Breast epithelium (tissue), 4 donors: ENCODE data around the gene TMEM18. TPM values are rescaled to one million over a fixed set of nuclear protein-coding genes. Genes with fewer than 3 reads are reported as not detected.
"Not testable (repeated sequence)": the region's sequence is repeated elsewhere in the genome, so short reads cannot be mapped to it uniquely, and the experiment has no call there.

Experiments
- DNase-seq, 2 donors: peaks; one replicate each; pipeline ENCODE4 v3.0.0-alpha.2; 2019; ENCODE audit warnings: low spot score in 2 of 2
- H3K27ac ChIP-seq, 2 donors: fragments of 200-600 bp; sonication (generic) in 1 of 2; one replicate each; pipeline ENCODE4 v1.5.1; 2016 to 2019; ENCODE audit warnings: mild to moderate bottlenecking in 1 of 2
- H3K27me3 ChIP-seq, 2 donors: fragments of 200-600 bp; sonication (generic) in 1 of 2; one replicate each; pipeline versions ENCODE4 v1.5.1 to v1.6.0; 2017 to 2019; ENCODE audit warnings: control low read depth in 1 of 2, mild to moderate bottlenecking in 1 of 2
- H3K36me3 ChIP-seq: fragments of 200-600 bp; one replicate; pipeline ENCODE4 v1.5.1; 2019
- H3K4me1 ChIP-seq, 2 donors: fragments of 200-600 bp; sonication (generic); one replicate each; pipeline ENCODE4 v1.5.1; 2016 to 2019; ENCODE audit warnings: control low read depth in 1 of 2
- H3K4me3 ChIP-seq, 3 donors: fragments of 200-600 bp; sonication (generic); 1 replicate in 2 of 3; 2 replicates in 1 of 3; pipeline ENCODE4 v1.5.1; 2016 to 2019; ENCODE audit warnings: mild to moderate bottlenecking in 3 of 3, moderate library complexity in 2 of 3
- H3K9me3 ChIP-seq, 2 donors: fragments of 200-600 bp; sonication (generic) in 1 of 2; one replicate each; pipeline ENCODE4 v1.5.1; 2016 to 2019; ENCODE audit warnings: control low read depth in 1 of 2
- CTCF ChIP-seq, 3 donors: fragments of 450-650 bp; IDR thresholded peaks; one replicate each; pipeline ENCODE4 v1.5.1; 2016 to 2017; ENCODE audit warnings: antibody characterized with exemption in 3 of 3, mild to moderate bottlenecking in 3 of 3, moderate library complexity in 3 of 3
- POLR2A ChIP-seq: fragments of 450-650 bp; IDR thresholded peaks from one replicate; pipeline ENCODE4 v1.6.1; 2016; ENCODE audit warnings: antibody characterized with exemption, mild to moderate bottlenecking, moderate library complexity
- POLR2AphosphoS5 ChIP-seq, 3 donors: sonication (generic); formaldehyde crosslinking; IDR thresholded peaks; one replicate each; pipeline ENCODE4 v1.6.1; 2017; ENCODE audit warnings: antibody characterized with exemption in 3 of 3
- intact Hi-C: fragments of 100-400 bp; cut with DNase I; formaldehyde crosslinking; loops from one replicate; pipeline ENCODE4 v1.15.1; 2023; ENCODE audit warnings: low total_unique reads
- total RNA-seq, 3 donors: library from RNA; depleted of rRNA; stranded (reverse); fragments of >200 nt; gene quantifications; one replicate each; pipeline ENCODE4 v1.1.0, GENCODE V29; 2016

Gene TMEM18
- total RNA-seq, 3 donors from 2014 or later: 17.7 to 34.6 (median 27.4) TPM

- no peak for DNase-seq
- Histone ChIP-seq H3K27ac (no peak overlapping the region), H3K4me1 (no peaks in the 10 kb centered on the region), H3K9me3 (no peaks in the 10 kb centered on the region), H3K4me3 (no peak overlapping the region), H3K36me3 (no peaks in the 10 kb centered on the region), H3K27me3 (no peaks in the 10 kb centered on the region)
- no peak for TF ChIP-seq CTCF (IDR thresholded peaks at IDR 0.05)
- no peak for TF ChIP-seq POLR2AphosphoS5 (IDR thresholded peaks at IDR 0.05)
- no peak for TF ChIP-seq POLR2A
- intact Hi-C loops: no loop called here
Observed at GRCh38 chr2:705971-706511, 28.8 kb upstream of the TMEM18 start.

- H3K9me3 ChIP-seq, H3K36me3 ChIP-seq, H3K27ac ChIP-seq, DNase-seq, H3K27me3 ChIP-seq, intact Hi-C loops, H3K4me1 ChIP-seq, H3K4me3 ChIP-seq: not testable (repeated sequence)
Observed at GRCh38 chr2:702765-703164, 25.6 kb upstream of the TMEM18 start.

- DNase-seq: no peak
- H3K4me3 ChIP-seq: no peak overlapping the region
- H3K9me3 ChIP-seq: no peaks in the 10 kb centered on the region
- no peaks in the 10 kb centered on the region for H3K27me3 ChIP-seq
- no peak overlapping the region for H3K27ac ChIP-seq
- H3K36me3 ChIP-seq: no peaks in the 10 kb centered on the region
- TF ChIP-seq POLR2AphosphoS5 (IDR thresholded peaks at IDR 0.05) (no peak), POLR2A (no peak), CTCF (IDR thresholded peaks at IDR 0.05) (no peak)
- no peaks in the 10 kb centered on the region for H3K4me1 ChIP-seq
- intact Hi-C loops: no loop called here
Observed at GRCh38 chr2:696999-697627, 19.9 kb upstream of the TMEM18 start.

- Histone ChIP-seq H3K36me3 (no peaks in the 10 kb centered on the region), H3K4me1 (no peaks in the 10 kb centered on the region), H3K9me3 (no peaks in the 10 kb centered on the region), H3K4me3 (no peak overlapping the region), H3K27ac (no peak overlapping the region), H3K27me3 (no peaks in the 10 kb centered on the region)
- TF ChIP-seq CTCF (IDR thresholded peaks at IDR 0.05) (no peak), POLR2A (no peak), POLR2AphosphoS5 (IDR thresholded peaks at IDR 0.05) (no peak)
- intact Hi-C loops: no loop called here
- no peak for DNase-seq
Observed at GRCh38 chr2:696463-696862, 19.3 kb upstream of the TMEM18 start.

- no peaks in the 10 kb centered on the region for H3K9me3 ChIP-seq
- TF ChIP-seq POLR2AphosphoS5 (IDR thresholded peaks at IDR 0.05) (no peak), POLR2A (no peak), CTCF (IDR thresholded peaks at IDR 0.05) (no peak)
- no peaks in the 10 kb centered on the region for H3K36me3 ChIP-seq
- intact Hi-C loops: no loop called here
- H3K27ac ChIP-seq: peak overlapping the region in 1 of 2 donors; percentile 30
- no peak overlapping the region for H3K4me3 ChIP-seq
- no peaks in the 10 kb centered on the region for H3K27me3 ChIP-seq
- H3K4me1 ChIP-seq: no peaks in the 10 kb centered on the region
- DNase-seq: no peak
Observed at GRCh38 chr2:694906-695510, 17.8 kb upstream of the TMEM18 start.
